SK-N-MC (cell line): ENCODE data around the gene ROCK2.
A peak's percentile ranks its signal among the peaks of the same experiment; 100 is the strongest.

Experiments used
- DNase-seq: peaks from one replicate; pipeline ENCODE4 v3.0.0-alpha.2; 2011; ENCODE audit warnings: low read depth, low spot score
- H3K27ac ChIP-seq: fragments of 200-600 bp; sonication (generic); 2 replicates; pipeline ENCODE4 v1.5.1; 2016; ENCODE audit warnings: mixed run types
- H3K36me3 ChIP-seq: fragments of 200-600 bp; sonication (generic); 2 replicates; pipeline ENCODE4 v1.6.1; 2017; ENCODE audit warnings: antibody characterized with exemption, low read length, mixed read lengths; ENCODE audit not compliant: insufficient read depth
- H3K4me3 ChIP-seq: fragments of 200-600 bp; sonication (generic); 2 replicates; pipeline ENCODE4 v1.5.1; 2016
- H3K9ac ChIP-seq: fragments of 200-600 bp; sonication (generic); 2 replicates; pipeline ENCODE4 v1.8.0; 2017; ENCODE audit warnings: mixed run types, mixed read lengths; ENCODE audit not compliant: insufficient read length
- H3K9me3 ChIP-seq: fragments of 200-600 bp; sonication (generic); 2 replicates; pipeline ENCODE4 v1.6.1; 2017; ENCODE audit warnings: low read depth, mild to moderate bottlenecking, antibody characterized with exemption, low read length, moderate library complexity, mixed read lengths
- EZH2 ChIP-seq: fragments of 200-600 bp; sonication (generic); IDR thresholded peaks from one replicate; pipeline ENCODE4 v1.6.1; 2017; ENCODE audit warnings: antibody characterized with exemption
- FOXP2 ChIP-seq: optimal IDR thresholded peaks from 2 replicates; pipeline ENCODE3; 2011; ENCODE audit warnings: mild to moderate bottlenecking, moderate library complexity; ENCODE audit not compliant: insufficient read depth; ENCODE audit errors: extremely low read length, control extremely low read depth
- POLR2AphosphoS5 ChIP-seq: IDR thresholded peaks from 2 replicates; pipeline ENCODE4 v1.6.1; 2012; ENCODE audit warnings: mild to moderate bottlenecking, low read depth, low read length, borderline replicate concordance

ROCK2 gene

GRCh38 chr2:11203480-11203879 lies 141.0 kb downstream of the ROCK2 start:
- DNase-seq, result no peak
- no peak overlapping the region for H3K27ac ChIP-seq
- TF ChIP-seq POLR2AphosphoS5 (no peak), FOXP2 (no peak), EZH2 (no peak)
- H3K9me3 ChIP-seq, result no peaks in the 10 kb centered on the region
- H3K4me3 ChIP-seq, result no peak overlapping the region
- peaks cover 35% of the 10 kb centered on the region for H3K36me3 ChIP-seq
- no peak overlapping the region for H3K9ac ChIP-seq

- DNase-seq, result no peak
- H3K27ac ChIP-seq, result 0 out of 2 replicates have a peak overlapping the region, but pooled peaks have one; percentile 11
- H3K9ac ChIP-seq, result no peak overlapping the region
- TF ChIP-seq EZH2, result no peak
- TF ChIP-seq POLR2AphosphoS5, result no peak
- no peak for TF ChIP-seq FOXP2
- no peaks in the 10 kb centered on the region for H3K9me3 ChIP-seq
- H3K4me3 ChIP-seq, result no peak overlapping the region
- H3K36me3 ChIP-seq, result peaks cover 40% of the 10 kb centered on the region
These were observed 142.5 kb downstream of the ROCK2 start for GRCh38 chr2:11201969-11202368.

- H3K9me3 ChIP-seq, result no peaks in the 10 kb centered on the region
- no peak overlapping the region for H3K27ac ChIP-seq
- peaks cover 52% of the 10 kb centered on the region for H3K36me3 ChIP-seq
- no peak for DNase-seq
- H3K4me3 ChIP-seq, result no peak overlapping the region
- no peak for TF ChIP-seq EZH2
- TF ChIP-seq FOXP2, result no peak
- TF ChIP-seq POLR2AphosphoS5, result no peak
- no peak overlapping the region for H3K9ac ChIP-seq
These were observed 143.8 kb downstream of the ROCK2 start for GRCh38 chr2:11200651-11201050.

GRCh38 chr2:11196246-11196645 lies 148.2 kb downstream of the ROCK2 start:
- H3K36me3 ChIP-seq, result peaks cover 77% of the 10 kb centered on the region
- no peak for DNase-seq
- H3K27ac ChIP-seq, result no peak overlapping the region
- H3K9ac ChIP-seq, result no peak overlapping the region
- no peak overlapping the region for H3K4me3 ChIP-seq
- TF ChIP-seq POLR2AphosphoS5, result no peak
- no peak for TF ChIP-seq EZH2
- TF ChIP-seq FOXP2, result no peak
- H3K9me3 ChIP-seq, result no peaks in the 10 kb centered on the region

DNA sequence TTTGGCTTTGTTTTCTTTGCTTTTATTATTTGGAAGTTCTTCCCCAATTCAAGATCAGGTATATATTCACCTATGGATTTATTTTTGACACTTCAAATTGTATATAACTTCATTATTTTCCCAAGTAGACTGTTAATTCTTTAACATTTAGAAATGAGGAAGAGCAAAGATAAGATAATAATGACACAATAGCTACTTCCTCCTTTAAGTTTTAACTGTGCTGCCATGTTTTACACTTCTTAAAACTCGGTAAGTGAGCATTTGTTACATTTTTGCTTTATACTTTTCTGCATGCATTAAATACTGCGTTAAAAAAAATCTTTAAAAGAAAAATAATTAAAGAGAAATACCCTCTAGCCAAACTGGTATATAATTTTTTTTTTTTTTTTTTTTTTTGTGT lies 156.7 kb downstream of the ROCK2 start:
- TF ChIP-seq POLR2AphosphoS5 (no peak), FOXP2 (no peak), EZH2 (no peak)
- no peak overlapping the region for H3K9ac ChIP-seq
- DNase-seq, result no peak
- H3K36me3 ChIP-seq, result peaks cover 40% of the 10 kb centered on the region
- H3K27ac ChIP-seq, result no peak overlapping the region
- no peaks in the 10 kb centered on the region for H3K9me3 ChIP-seq
- no peak overlapping the region for H3K4me3 ChIP-seq

GRCh38 chr2:11187083-11187619 lies 157.3 kb downstream of the ROCK2 start:
- 0 out of 2 replicates have a peak overlapping the region, but pooled peaks have one; percentile 13 for H3K27ac ChIP-seq

DNA sequence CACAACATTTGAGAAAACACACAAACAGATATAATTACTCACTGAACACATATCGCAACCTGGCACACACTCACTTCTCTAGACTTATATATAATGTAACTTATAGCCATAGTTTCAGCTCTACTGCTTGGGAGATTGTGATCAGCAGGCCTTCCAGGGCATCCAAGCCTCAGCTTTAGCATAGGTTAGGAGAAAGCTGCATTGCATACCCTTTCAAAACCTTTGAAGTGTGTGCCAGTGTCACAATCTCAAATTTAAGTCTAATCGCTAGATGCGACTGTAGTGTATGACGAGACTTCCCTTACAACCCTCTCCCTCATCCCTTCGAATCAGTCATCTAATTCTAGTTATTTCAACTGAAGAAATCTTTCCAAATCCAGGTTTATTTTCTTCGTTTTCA lies 158.3 kb downstream of the ROCK2 start:
- no peak for DNase-seq
- Histone ChIP-seq H3K4me3 (no peak overlapping the region), H3K9ac (no peak overlapping the region), H3K27ac (no peak overlapping the region; the same call in 1 of the 2 replicates), H3K36me3 (peaks cover 30% of the 10 kb centered on the region), H3K9me3 (no peaks in the 10 kb centered on the region)
- no peak for TF ChIP-seq FOXP2
- TF ChIP-seq EZH2, result no peak

More at GRCh38 chr2:11187083-11187619, 157.3 kb downstream of the ROCK2 start:
- Histone ChIP-seq H3K4me3 (no peak overlapping the region), H3K36me3 (peaks cover 40% of the 10 kb centered on the region), H3K9ac (no peak overlapping the region), H3K9me3 (no peaks in the 10 kb centered on the region)
- no peak for DNase-seq
- TF ChIP-seq EZH2 (no peak), POLR2AphosphoS5 (no peak), FOXP2 (no peak)

GRCh38 chr2:11182951-11183350 lies 161.5 kb downstream of the ROCK2 start:
- Histone ChIP-seq H3K36me3 (peaks cover 13% of the 10 kb centered on the region), H3K9ac (no peak overlapping the region), H3K27ac (no peak overlapping the region), H3K9me3 (no peaks in the 10 kb centered on the region), H3K4me3 (no peak overlapping the region)
- DNase-seq, result no peak
- TF ChIP-seq EZH2, result no peak
- no peak for TF ChIP-seq FOXP2
- TF ChIP-seq POLR2AphosphoS5, result no peak

DNA sequence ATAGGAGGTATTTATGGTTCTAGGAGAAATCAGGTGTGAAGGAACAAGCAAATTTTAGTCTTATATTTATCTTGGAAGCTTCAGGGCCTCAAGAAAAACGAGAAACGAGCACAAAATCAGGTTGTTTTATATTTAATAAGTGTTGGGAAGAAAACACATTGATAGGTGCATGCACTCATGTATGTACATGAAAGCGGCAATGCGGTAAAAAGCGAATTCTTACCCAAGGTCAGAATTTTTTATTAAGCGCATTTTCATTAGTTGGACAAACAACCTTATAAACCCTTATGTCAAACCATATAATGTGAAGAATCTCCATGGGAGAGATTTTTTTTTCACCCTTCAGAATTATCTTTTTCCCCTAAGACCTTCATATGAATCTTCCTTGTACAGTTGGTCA lies 163.8 kb downstream of the ROCK2 start:
- H3K27ac ChIP-seq, result no peak overlapping the region
- TF ChIP-seq POLR2AphosphoS5 (no peak), FOXP2 (no peak), EZH2 (no peak)
- no peaks in the 10 kb centered on the region for H3K9me3 ChIP-seq
- H3K4me3 ChIP-seq, result no peak overlapping the region
- H3K36me3 ChIP-seq, result peaks cover 13% of the 10 kb centered on the region
- H3K9ac ChIP-seq, result no peak overlapping the region
- DNase-seq, result no peak
